Nephron progenitor cell (in vitro differentiated cells): Measurements from ENCODE around the gene STOML2.

ENCODE experiments used
- DNase-seq: peaks from one replicate; pipeline ENCODE4 v3.0.0; 2021
- H3K27ac Mint-ChIP-seq: 2 replicates; pipeline ENCODE4 v1.8.0; 2021; ENCODE audit warnings: mild to moderate bottlenecking, moderate library complexity, mixed read lengths
- H3K27me3 Mint-ChIP-seq: 2 replicates; pipeline ENCODE4 v1.8.0; 2021; ENCODE audit warnings: mild to moderate bottlenecking, low read depth, mixed read lengths; ENCODE audit not compliant: poor library complexity
- H3K36me3 Mint-ChIP-seq: 2 replicates; pipeline ENCODE4 v1.8.0; 2021; ENCODE audit warnings: low read depth, mixed read lengths
- H3K4me1 Mint-ChIP-seq: 2 replicates; pipeline ENCODE4 v1.8.0; 2021; ENCODE audit warnings: mixed read lengths
- H3K4me3 Mint-ChIP-seq: 2 replicates; pipeline ENCODE4 v1.8.0; 2021; ENCODE audit warnings: mild to moderate bottlenecking, moderate library complexity, mixed read lengths
- H3K9me3 Mint-ChIP-seq: 2 replicates; pipeline ENCODE4 v1.8.0; 2021; ENCODE audit warnings: mild to moderate bottlenecking, moderate library complexity, mixed read lengths
- CTCF ChIP-seq: fragments of 200-600 bp; sonication (generic); IDR thresholded peaks from 2 replicates; pipeline ENCODE4 v1.5.0; 2021; ENCODE audit warnings: antibody characterized with exemption

STOML2 gene

GRCh38 chr9:35076848-35077247, 26.1 kb downstream of the STOML2 start:
- no peak for DNase-seq
- H3K36me3 Mint-ChIP-seq, result peaks cover 29% of the 10 kb centered on the region
- no peak for TF ChIP-seq CTCF
- H3K4me3 Mint-ChIP-seq, result peak overlapping the region; percentile 89
- no peaks in the 10 kb centered on the region for H3K9me3 Mint-ChIP-seq
- no peaks in the 10 kb centered on the region for H3K27me3 Mint-ChIP-seq
- H3K4me1 Mint-ChIP-seq, result peaks cover 37% of the 10 kb centered on the region
- no peak overlapping the region for H3K27ac Mint-ChIP-seq

GRCh38 chr9:35075358-35075757, 27.6 kb downstream of the STOML2 start:
- H3K4me1 Mint-ChIP-seq, result peaks cover 49% of the 10 kb centered on the region
- peaks cover 34% of the 10 kb centered on the region for H3K36me3 Mint-ChIP-seq
- no peaks in the 10 kb centered on the region for H3K9me3 Mint-ChIP-seq
- H3K4me3 Mint-ChIP-seq, result no peak overlapping the region
- no peak overlapping the region for H3K27ac Mint-ChIP-seq
- TF ChIP-seq CTCF, result no peak
- DNase-seq, result no peak
- H3K27me3 Mint-ChIP-seq, result no peaks in the 10 kb centered on the region

- Mint-ChIP-seq H3K36me3 (peaks cover 38% of the 10 kb centered on the region), H3K4me3 (no peak overlapping the region), H3K4me1 (peaks cover 49% of the 10 kb centered on the region), H3K27ac (no peak overlapping the region), H3K27me3 (no peaks in the 10 kb centered on the region), H3K9me3 (no peaks in the 10 kb centered on the region)
- no peak for DNase-seq
- no peak for TF ChIP-seq CTCF
These were observed 28.1 kb downstream of the STOML2 start for GRCh38 chr9:35074791-35075190.

- Mint-ChIP-seq H3K36me3 (peaks cover 38% of the 10 kb centered on the region), H3K27me3 (no peaks in the 10 kb centered on the region), H3K4me3 (no peak overlapping the region), H3K27ac (peak overlapping the region; percentile 69), H3K9me3 (no peaks in the 10 kb centered on the region), H3K4me1 (peaks cover 53% of the 10 kb centered on the region)
- no peak for DNase-seq
- no peak for TF ChIP-seq CTCF
These were observed 28.8 kb downstream of the STOML2 start for GRCh38 chr9:35074141-35074540.

- Mint-ChIP-seq H3K4me1 (peaks cover 53% of the 10 kb centered on the region), H3K27me3 (no peaks in the 10 kb centered on the region), H3K9me3 (no peaks in the 10 kb centered on the region), H3K4me3 (peak overlapping the region; percentile 97), H3K27ac (peak overlapping the region; percentile 88), H3K36me3 (peaks cover 47% of the 10 kb centered on the region)
- no peak for TF ChIP-seq CTCF
- DNase-seq, result no peak
These were observed 29.7 kb downstream of the STOML2 start for GRCh38 chr9:35073279-35073612.

- DNase-seq, result peak; percentile 96
- Mint-ChIP-seq H3K4me1 (peaks cover 50% of the 10 kb centered on the region), H3K4me3 (peak within 1 kb of the TSS; percentile 97), H3K9me3 (no peaks in the 10 kb centered on the region), H3K36me3 (peaks cover 53% of the 10 kb centered on the region), H3K27ac (peak within 1 kb of the TSS; percentile 99), H3K27me3 (no peaks in the 10 kb centered on the region)
- TF ChIP-seq CTCF, result no peak
These were observed 30.3 kb downstream of the STOML2 start, which contains the start of gene VCP for GRCh38 chr9:35072461-35073278. Gene VCP (minus strand): TSS chr9:35072625. CDS start chr9:35072353, 272 bp downstream.
